Upper lobe of right lung (tissue), 1 donor: ENCODE data around the gene STK32B. TPM values are rescaled to one million over a fixed set of nuclear protein-coding genes. Genes with fewer than 3 reads are reported as not detected.

ENCODE experiments used
- ATAC-seq: fragments of 200-7000 bp; cut with Tn5 transposase; one replicate; pipeline ENCODE4 v1.9.1; 2020; ENCODE audit warnings: mild to moderate bottlenecking, moderate library complexity
- DNase-seq: peaks from one replicate; pipeline ENCODE4 v3.0.0-alpha.2; 2020
- H3K27ac ChIP-seq: fragments of 200-600 bp; one replicate; pipeline ENCODE4 v1.8.0; 2022
- H3K27me3 ChIP-seq: fragments of 200-600 bp; one replicate; pipeline ENCODE4 v1.8.0; 2022; ENCODE audit warnings: mild to moderate bottlenecking
- H3K36me3 ChIP-seq: fragments of 200-600 bp; one replicate; pipeline ENCODE4 v1.8.0; 2022
- H3K4me1 ChIP-seq: fragments of 200-600 bp; one replicate; pipeline ENCODE4 v1.8.0; 2022
- H3K4me3 ChIP-seq: fragments of 200-600 bp; one replicate; pipeline ENCODE4 v1.8.0; 2022; ENCODE audit warnings: mild to moderate bottlenecking
- H3K9me3 ChIP-seq: fragments of 200-600 bp; one replicate; pipeline ENCODE4 v1.8.0; 2022
- CTCF ChIP-seq: fragments of 200-600 bp; IDR thresholded peaks from one replicate; pipeline ENCODE4 v1.8.0; 2022; ENCODE audit warnings: antibody characterized with exemption
- intact Hi-C: fragments of 100-400 bp; cut with DNase I; formaldehyde crosslinking; loops from one replicate; pipeline ENCODE4 v1.11.0; 2022
- total RNA-seq: library from RNA; stranded (reverse); fragmentation: NEBNext Ultra II Directional; extraction: Animal tissue kit (Norgen Biotek cat#: 25700); gene quantifications from one replicate; pipeline ENCODE4 v1.2.1, GENCODE V29; 2021
- donor health status: DM: no; HTN: yes; CAD: no; lungs with severe emphysema.

The STK32B gene
- total RNA-seq, 1 donor from 2014 or later: 2.8 TPM

- TF ChIP-seq CTCF: no peak
- Histone ChIP-seq H3K4me3 (no peak overlapping the region), H3K4me1 (no peaks in the 10 kb centered on the region), H3K27ac (no peak overlapping the region), H3K36me3 (no peaks in the 10 kb centered on the region), H3K9me3 (no peaks in the 10 kb centered on the region), H3K27me3 (no peaks in the 10 kb centered on the region)
- ATAC-seq: no peak
- no peak for DNase-seq
- intact Hi-C loops: no loop called here
Measured at GRCh38 chr4:5372198-5372597, 320.9 kb downstream of the STK32B start.

GRCh38 chr4:5373327-5373726 is 322.0 kb downstream of the STK32B start:
- ATAC-seq (no peak), DNase-seq (no peak)
- Histone ChIP-seq H3K36me3 (no peaks in the 10 kb centered on the region), H3K4me3 (no peak overlapping the region), H3K9me3 (no peaks in the 10 kb centered on the region), H3K27ac (no peak overlapping the region), H3K4me1 (no peaks in the 10 kb centered on the region), H3K27me3 (no peaks in the 10 kb centered on the region)
- no peak for TF ChIP-seq CTCF
- intact Hi-C loops: no loop called here

GRCh38 chr4:5374592-5374991 is 323.3 kb downstream of the STK32B start:
- H3K27ac ChIP-seq: no peak overlapping the region
- no peak for TF ChIP-seq CTCF
- H3K27me3 ChIP-seq: no peaks in the 10 kb centered on the region
- ATAC-seq: no peak
- no peaks in the 10 kb centered on the region for H3K9me3 ChIP-seq
- intact Hi-C loops: no loop called here
- H3K4me1 ChIP-seq: no peaks in the 10 kb centered on the region
- DNase-seq: no peak
- no peaks in the 10 kb centered on the region for H3K36me3 ChIP-seq
- H3K4me3 ChIP-seq: no peak overlapping the region

GRCh38 chr4:5374994-5375393 is 323.7 kb downstream of the STK32B start:
- Histone ChIP-seq H3K9me3 (no peaks in the 10 kb centered on the region), H3K36me3 (no peaks in the 10 kb centered on the region), H3K4me1 (no peaks in the 10 kb centered on the region), H3K27me3 (no peaks in the 10 kb centered on the region), H3K27ac (no peak overlapping the region), H3K4me3 (no peak overlapping the region)
- ATAC-seq (no peak), DNase-seq (no peak)
- TF ChIP-seq CTCF: no peak
- intact Hi-C loops: no loop called here

GRCh38 chr4:5376015-5376414 is 324.7 kb downstream of the STK32B start:
- TF ChIP-seq CTCF: no peak
- Histone ChIP-seq H3K9me3 (no peaks in the 10 kb centered on the region), H3K27ac (no peak overlapping the region), H3K4me3 (no peak overlapping the region), H3K4me1 (no peaks in the 10 kb centered on the region), H3K27me3 (no peaks in the 10 kb centered on the region), H3K36me3 (no peaks in the 10 kb centered on the region)
- ATAC-seq (no peak), DNase-seq (no peak)
- intact Hi-C loops: no loop called here

GRCh38 chr4:5378002-5378401 is 326.7 kb downstream of the STK32B start:
- Histone ChIP-seq H3K4me1 (no peaks in the 10 kb centered on the region), H3K9me3 (no peaks in the 10 kb centered on the region), H3K27me3 (no peaks in the 10 kb centered on the region), H3K27ac (no peak overlapping the region), H3K4me3 (no peak overlapping the region), H3K36me3 (no peaks in the 10 kb centered on the region)
- DNase-seq (no peak), ATAC-seq (no peak)
- intact Hi-C loops: no loop called here
- no peak for TF ChIP-seq CTCF
